HG02763 (cell line): ENCODE measurements around the gene STRN.
"Not testable (repeated sequence)": the region's sequence is repeated elsewhere in the genome, so short reads cannot be mapped to it uniquely, and the experiment has no call there.

Experiments
- ATAC-seq: cut with Tn5 transposase; IDR thresholded peaks from one replicate; pipeline ENCODE4 v1.9.1; 2021; ENCODE audit warnings: mild to moderate bottlenecking, moderate library complexity; ENCODE audit not compliant: unreplicated experiment

The STRN gene

DNA sequence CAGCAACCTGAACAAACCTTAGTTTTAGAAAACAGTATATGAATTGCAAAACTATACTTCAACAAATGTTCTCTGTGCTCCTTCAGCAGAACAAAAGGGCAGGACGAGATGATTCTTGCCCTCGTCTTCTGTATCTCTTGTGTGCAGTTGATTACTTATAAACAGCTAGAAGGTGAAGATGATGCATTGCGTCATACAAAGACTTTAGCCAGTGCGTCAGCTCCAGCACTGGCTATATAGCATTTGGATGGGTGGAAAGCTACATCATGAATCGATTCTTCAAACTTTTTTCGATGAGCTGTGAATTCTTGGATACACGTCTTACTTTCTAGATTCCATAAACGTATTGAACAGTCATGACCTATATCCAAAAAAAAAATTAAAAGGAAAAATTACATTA, 117.1 kb downstream of the STRN start:
- no peak for ATAC-seq

GRCh38 chr2:36843838-36844237, 122.5 kb downstream of the STRN start:
- no peak for ATAC-seq

DNA sequence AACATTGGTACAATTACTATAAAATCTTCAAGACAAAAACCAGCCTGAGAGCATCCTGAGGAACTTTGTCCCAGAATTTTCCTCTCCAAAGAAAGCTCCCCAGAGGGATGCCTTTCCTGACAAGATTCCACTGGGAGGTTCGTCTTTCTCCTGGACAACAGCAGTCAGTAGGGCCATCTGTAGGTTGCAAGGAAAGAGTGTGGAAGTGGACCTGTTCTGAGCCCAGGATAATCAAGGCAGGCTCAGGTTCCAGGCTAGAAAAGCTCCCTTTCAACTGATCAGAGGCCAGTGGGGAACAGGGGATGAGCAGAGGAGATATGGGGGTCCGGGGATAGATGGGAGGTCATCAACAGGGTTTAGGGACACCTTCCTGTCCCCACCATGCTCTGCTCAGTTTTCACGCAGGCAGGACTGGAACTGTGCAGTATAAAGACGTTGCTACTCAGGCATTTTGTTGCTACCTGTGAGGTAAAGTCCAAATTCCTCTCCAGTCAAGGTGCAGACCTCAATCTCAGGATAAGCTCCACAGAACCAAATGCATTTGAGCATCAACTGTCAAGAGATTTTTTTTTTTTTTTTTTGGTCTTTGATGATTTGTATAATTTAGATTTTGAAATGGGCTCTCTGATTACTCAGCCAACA, 126.2 kb downstream of the STRN start:
- no peak for ATAC-seq

GRCh38 chr2:36834731-36835524, 131.4 kb downstream of the STRN start:
- no peak for ATAC-seq

GRCh38 chr2:36834203-36834602, 132.1 kb downstream of the STRN start:
- ATAC-seq, result no peak

DNA sequence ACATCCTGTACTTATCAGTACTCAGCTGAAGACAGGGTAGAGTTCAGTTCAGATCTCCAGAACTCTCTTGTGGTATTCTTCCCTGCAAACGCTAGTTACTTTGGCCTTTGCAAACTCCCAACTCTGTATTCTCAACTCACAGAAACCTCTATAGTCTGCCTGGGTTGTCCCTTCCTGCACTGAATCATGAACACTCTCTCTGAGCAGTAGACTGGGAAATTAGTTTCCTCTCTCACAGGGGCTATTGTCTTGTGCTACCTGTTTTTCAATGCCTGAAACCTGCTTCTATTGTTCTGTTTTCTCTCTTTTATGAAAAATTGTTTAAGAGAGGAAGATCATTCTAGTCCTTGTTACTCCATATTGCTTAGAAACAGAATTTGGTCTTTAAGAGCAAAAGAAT, 135.2 kb downstream of the STRN start:
- no peak for ATAC-seq

GRCh38 chr2:36824683-36825082, 141.7 kb downstream of the STRN start:
- not testable (repeated sequence) for ATAC-seq

- ATAC-seq, result no peak
These were observed 142.1 kb downstream of the STRN start for GRCh38 chr2:36824273-36824672.

GRCh38 chr2:36823862-36824261, 142.5 kb downstream of the STRN start:
- ATAC-seq, result no peak

GRCh38 chr2:36820942-36821605, 145.3 kb downstream of the STRN start:
- ATAC-seq, result no peak

DNA sequence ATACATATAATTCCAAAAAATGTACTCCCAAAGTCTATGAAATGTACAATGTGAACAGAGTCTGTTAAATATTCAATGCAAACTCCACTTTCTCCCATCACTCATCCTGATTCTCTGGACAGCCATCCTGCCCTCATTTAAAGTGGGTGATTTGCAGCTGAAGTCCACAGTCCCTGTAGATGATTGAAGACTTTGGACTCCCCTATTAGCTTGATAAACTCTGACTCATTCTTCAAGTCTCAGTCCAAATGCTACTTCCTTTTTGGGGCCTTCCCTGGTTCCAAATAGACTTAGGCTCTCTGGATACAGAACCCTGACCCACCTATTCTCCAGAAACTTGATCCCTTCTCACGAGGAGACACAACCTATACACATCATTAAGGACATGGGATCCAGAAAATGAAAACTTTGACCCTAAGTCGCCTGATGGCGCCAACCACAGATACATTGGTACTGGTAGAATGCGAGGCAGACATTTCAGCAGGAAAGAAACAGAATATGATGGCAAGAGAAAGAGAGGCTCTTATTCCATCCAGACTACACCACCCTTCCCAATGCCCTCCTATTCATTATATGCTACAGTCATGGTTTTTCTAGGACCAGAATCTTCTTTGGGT, 147.1 kb downstream of the STRN start:
- no peak for ATAC-seq

DNA sequence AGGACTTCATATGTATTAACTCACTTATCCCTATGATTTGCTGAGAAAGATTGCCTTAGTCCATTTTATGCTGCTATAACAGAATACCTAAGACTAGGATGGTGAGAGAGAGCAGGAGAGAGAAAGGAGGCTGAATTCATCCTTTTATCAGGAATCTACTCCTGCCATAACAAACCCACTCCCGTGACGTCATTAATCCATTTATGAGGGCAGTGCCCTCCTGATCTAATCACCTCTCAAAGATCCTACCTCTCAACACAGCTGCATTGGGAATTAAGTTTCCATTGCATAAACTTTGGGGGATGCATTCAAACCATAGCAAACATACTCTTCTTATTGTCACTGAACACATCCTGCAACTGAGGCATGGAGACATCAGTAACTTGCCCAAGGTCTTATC, 147.8 kb downstream of the STRN start:
- ATAC-seq, result no peak

DNA sequence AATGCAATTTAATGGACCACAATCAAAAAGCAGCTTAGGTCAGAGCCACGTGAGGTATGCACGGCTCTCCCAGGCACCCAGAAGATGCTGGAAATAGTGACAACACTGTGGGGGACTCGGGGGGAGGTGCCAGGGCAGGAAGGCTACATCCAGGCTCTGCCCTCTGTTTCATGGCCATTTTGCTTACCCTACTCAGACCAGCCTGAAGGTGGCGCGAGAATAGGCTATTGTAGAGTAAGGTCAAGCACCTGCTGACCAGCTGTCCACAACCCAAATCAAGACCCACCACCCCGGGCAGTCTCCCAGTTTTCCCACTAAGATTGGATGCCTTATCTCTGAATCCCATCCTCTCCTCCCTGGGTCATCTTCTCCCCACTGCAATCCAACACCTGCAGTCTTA, 154.1 kb downstream of the STRN start:
- no peak for ATAC-seq

- ATAC-seq, result no peak
These were observed 155.3 kb downstream of the STRN start for GRCh38 chr2:36811071-36811470.

DNA sequence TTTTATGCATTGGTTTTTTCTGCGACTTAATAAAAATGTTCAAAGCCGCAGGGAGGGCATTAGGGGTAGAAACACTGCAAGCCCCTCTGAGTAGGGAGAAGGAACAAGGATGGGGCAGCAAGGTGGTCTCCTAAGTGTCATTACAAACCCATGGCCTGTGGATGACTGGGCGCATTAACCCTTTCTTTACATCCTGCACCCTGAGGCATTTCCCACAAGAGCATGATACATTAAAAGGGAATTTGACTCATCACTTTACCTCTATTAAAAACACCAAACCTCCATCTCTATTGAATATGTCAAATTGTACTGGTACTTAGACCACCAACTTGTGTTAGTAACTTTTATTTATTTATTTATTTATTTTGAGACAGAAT, 157.3 kb downstream of the STRN start:
- ATAC-seq, result no peak

- no peak for ATAC-seq
These were observed 157.8 kb downstream of the STRN start for GRCh38 chr2:36808386-36809068.

DNA sequence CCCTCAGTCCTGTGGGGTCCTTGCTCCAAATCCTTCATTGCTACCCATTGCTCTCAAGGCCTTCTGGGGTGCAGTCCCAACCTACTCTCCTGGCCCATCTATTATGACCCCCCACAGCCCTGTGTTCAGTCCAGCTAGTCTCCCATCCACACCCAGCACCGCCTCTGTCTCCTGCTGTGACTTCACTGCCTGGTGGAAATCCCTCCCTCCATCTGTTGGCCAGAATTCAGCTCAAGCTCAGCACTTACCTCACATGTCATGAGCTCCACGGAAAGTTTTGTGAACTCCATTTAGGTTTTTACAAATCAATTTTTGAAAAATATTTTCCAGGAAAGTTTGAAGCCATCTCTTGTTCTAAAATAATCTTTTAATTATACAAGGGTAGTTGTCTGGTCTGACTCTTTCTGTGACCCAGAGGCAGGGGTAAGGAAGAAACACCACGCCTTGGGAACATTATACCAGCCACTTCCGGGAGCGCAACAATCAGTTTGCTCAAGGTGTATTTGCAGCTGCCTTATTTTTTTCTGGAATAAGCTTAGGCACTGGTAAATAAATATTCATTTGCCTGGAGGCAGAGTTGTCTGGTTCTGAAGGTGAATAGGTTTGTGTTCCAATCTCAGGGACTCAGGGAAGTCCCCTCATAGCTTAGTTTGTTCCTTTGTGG, 159.0 kb downstream of the STRN start:
- ATAC-seq, result no peak

- no peak for ATAC-seq
These were observed 160.6 kb downstream of the STRN start for GRCh38 chr2:36805635-36806224.

DNA sequence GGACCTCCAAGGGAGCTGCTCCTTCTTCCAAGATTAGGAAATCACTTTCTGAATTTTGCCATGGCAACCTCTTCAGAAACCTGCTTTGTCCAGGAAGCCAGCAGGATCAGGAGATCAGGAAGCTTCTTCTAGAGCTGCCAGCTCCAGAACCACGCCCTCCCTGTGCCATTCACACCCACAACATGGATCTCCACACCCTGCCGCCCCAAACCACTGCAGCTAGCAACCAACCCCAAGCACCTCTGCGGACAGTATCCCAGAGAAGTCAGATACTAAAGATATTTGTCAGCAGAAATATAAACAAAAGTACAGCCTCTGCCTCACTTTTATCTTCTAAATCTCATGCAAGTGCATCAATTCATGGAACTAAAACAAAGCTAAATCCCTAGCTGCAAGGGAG, 163.4 kb downstream of the STRN start:
- ATAC-seq, result no peak

DNA sequence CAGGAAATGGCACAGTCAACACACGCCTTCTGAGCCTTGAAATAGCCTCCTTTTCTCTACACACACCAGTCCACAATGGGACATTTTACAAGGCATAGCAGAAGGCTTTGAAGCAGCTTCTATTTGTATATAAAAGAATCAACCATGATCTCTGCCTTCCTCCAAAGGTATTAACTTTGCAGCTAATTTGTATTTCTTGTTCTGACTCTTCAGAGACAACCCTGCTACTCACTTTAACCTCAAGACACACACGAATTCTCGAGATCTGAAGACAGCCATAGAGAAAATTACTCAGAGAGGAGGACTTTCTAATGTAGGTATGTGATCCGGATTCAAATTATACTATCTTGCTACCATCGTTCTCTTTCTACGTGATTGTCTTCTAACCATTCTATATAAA, 165.2 kb downstream of the STRN start:
- no peak for ATAC-seq
